Left ventricle myocardium superior (tissue), 1 donor: ENCODE data around the gene SBNO1. TPM values are rescaled to one million over a fixed set of nuclear protein-coding genes. Genes with fewer than 3 reads are reported as not detected.
A peak's percentile ranks its signal among the peaks of the same experiment; 100 is the strongest.
"Not testable (repeated sequence)": the region's sequence is repeated elsewhere in the genome, so short reads cannot be mapped to it uniquely, and the experiment has no call there.

Source experiments
- ATAC-seq: fragments of 200-7000 bp; cut with Tn5 transposase; one replicate; pipeline ENCODE4 v1.9.1; 2020; ENCODE audit warnings: mild to moderate bottlenecking, moderate library complexity
- DNase-seq: peaks from one replicate; pipeline ENCODE4 v3.0.0-alpha.2; 2020
- intact Hi-C: fragments of 100-400 bp; cut with micrococcal nuclease; formaldehyde crosslinking; loops from one replicate; pipeline ENCODE4 v1.11.0; 2022
- long read RNA-seq: library from polyadenylated mRNA; unstranded; transcript quantifications from one replicate; pipeline ENCODE4 v2.0.0, GENCODE V29; 2021
- total RNA-seq: library from RNA; stranded (reverse); fragmentation: NEBNext Ultra II Directional; extraction: Animal tissue kit (Norgen Biotek cat#: 25700); gene quantifications from one replicate; pipeline ENCODE4 v1.2.1, GENCODE V29; 2021
- donor health status: DM: no; HTN: yes; CAD: no; lungs with severe emphysema.

The SBNO1 gene
- total RNA-seq, result 29.4 TPM
- long read RNA-seq, full-length matches to known transcripts, result 1 of 61 reads
- long read RNA-seq, partial matches to known transcripts, result 46 of 61 reads
- long read RNA-seq, other reads (novel, unspliced or antisense), result 14 of 61 reads

DNA sequence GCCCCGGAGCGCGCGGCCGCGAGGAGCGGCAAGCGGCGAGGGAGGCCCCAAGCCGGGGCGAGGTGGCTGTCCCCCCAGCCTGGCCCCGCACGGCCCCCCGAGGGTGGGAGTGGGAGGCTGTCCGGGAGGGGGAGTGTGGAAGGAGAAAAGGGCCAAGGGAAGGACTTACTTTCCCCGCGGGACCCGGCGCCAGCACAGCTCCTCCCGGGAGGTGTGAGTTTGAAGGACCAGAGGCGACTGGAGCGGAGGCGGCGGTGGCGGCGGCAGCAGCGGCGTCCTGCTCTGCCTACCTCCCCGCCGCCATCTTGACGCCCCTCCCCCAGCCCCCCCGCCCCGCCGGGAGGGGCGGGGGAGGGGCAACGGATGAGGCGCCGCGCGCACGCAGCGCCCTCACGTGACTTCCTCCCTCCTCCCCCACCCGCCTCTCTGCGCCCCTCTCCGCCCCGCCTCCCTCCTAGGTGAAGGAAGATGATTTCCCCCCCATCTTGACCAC, at the start of gene SBNO1:
Gene SBNO1 (minus strand): TSS at position 316 of the 493 bp plus-strand sequence. CDS start 14,406 bp downstream, outside the sequence.
- ATAC-seq, result peak; percentile 88
- intact Hi-C loops, result no loop called here
- peak; percentile 93 for DNase-seq

DNA sequence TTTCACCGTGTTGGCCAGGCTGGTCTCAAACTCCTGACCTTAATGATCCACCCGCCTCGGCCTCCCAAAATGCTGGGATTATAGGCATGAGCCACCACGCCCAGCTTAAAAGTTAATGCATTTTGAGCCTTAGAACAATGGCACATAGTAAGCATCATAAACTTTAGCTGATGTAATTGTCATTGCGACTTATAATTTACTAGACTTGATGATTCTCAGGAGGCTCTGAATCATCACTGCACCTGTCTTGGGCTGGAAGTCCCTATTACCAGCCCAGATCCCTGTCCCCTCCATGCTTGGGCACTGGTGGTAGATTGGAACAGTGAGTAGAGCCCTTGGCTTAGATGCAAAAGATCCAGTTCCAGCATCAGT, 45.4 kb upstream of the SBNO1 start:
- intact Hi-C loops, result no loop called here
- DNase-seq (no peak), ATAC-seq (no peak)

DNA sequence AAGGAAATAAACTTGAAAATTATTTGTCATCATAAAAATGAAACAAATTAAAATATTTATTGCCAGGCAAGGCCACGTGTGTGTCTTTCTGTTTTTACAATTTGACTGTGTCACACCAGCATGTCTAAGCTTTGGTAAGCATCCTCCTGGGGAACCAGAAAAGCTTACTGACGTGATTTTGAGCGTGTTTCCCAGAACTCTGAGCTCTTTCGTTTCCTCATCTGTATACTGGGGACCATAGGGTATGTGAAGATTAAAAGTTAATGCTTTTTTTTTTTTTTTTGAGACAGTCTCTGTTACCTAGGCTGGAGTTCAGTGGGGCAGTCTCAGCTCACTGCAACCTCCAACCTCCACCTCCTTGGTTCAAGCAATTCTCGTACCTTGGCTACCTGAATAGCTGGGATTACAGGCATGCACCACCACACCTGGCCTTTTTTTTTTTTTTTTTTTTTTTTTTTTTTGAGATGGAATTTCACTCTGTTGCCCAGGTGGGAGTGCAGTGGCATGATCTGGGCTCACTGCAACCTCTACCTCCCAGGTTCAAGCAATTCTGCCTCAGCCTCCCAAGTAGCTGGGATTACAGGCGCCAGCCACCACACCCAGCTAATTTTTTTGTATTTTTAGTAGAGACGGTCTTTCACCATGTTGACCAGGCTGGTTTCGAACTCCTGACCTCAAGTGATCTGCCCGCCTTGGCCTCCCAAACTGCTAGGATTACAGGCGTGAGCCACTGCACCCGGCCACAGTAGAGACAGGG, 44.8 kb upstream of the SBNO1 start:
- DNase-seq, ATAC-seq, intact Hi-C loops: not testable (repeated sequence)

DNA sequence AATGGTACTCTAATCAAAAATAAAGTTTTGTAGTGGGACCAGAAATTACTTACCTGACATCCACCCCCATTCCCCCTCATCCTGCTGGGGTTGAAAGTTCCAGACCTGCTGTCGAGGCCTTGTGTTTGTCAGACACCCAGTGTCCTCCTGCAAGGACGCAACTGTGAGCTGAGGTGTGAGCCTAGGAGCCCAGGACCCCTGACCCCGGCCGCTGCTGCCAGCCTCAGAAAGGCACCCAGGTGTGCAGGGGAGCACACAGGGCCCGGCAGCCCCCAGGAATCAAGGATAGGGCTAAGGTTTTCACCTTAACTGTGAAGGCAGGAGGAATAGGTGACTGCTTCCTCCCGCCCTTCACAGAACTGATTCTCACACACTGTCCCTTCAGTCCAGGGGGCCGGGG, 44.0 kb upstream of the SBNO1 start:
- intact Hi-C loops, ATAC-seq, DNase-seq: not testable (repeated sequence)

DNA sequence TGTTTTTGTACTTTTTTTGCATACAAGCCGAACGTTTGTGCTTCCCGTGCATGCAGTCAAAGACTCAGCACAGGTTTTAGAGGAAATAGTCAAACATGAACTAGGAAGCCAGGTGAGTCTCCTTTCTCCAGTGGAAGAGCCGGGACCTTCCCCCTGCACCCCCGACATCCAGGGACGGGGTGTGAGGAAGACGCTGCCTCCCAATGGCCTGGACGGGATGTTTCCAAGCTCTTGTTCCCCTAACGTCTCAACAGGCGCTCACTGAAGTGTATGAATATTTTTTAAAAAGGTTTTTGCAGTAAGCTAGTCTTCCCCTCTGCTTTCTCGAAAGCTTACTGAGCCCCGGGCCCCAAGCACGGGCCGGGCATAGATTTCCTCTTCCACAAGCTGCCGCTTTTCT, 43.3 kb upstream of the SBNO1 start:
- ATAC-seq, intact Hi-C loops, DNase-seq: not testable (repeated sequence)

DNA sequence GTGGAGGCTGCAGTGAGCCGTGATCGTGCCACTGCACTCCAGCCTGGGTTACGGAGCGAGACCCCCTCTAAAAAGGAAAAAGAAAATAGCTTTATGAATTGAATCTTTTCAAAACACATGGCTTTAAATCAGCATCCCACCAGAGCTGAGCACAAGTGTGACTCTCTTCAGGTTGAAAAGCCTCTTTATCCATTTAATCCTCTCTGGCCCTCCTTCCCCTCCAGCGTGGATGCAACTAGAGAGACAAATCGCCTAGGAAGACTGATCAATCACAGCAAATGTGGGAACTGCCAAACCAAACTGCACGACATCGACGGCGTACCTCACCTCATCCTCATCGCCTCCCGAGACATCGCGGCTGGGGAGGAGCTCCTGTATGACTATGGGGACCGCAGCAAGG, 42.6 kb upstream of the SBNO1 start:
- DNase-seq, intact Hi-C loops, ATAC-seq: not testable (repeated sequence)

DNA sequence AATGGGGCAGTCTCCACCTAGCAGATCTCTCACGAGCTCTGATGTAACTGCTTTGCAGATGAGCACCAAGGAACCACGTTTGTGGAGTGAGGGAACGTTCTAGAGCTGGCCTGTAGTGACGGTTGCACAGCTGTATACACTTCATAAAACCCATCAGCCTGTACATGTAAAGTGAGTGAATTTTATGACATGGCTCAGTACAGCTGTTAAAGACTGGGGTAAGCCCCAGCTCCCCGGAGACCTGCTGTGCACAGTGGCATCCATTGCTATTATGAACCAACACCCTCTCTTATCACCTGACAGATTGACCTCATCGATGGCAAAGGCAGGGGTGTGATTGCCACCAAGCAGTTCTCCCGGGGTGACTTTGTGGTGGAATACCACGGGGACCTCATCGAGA, 39.9 kb upstream of the SBNO1 start:
- ATAC-seq (no peak), DNase-seq (no peak)
- intact Hi-C loops, result no loop called here

DNA sequence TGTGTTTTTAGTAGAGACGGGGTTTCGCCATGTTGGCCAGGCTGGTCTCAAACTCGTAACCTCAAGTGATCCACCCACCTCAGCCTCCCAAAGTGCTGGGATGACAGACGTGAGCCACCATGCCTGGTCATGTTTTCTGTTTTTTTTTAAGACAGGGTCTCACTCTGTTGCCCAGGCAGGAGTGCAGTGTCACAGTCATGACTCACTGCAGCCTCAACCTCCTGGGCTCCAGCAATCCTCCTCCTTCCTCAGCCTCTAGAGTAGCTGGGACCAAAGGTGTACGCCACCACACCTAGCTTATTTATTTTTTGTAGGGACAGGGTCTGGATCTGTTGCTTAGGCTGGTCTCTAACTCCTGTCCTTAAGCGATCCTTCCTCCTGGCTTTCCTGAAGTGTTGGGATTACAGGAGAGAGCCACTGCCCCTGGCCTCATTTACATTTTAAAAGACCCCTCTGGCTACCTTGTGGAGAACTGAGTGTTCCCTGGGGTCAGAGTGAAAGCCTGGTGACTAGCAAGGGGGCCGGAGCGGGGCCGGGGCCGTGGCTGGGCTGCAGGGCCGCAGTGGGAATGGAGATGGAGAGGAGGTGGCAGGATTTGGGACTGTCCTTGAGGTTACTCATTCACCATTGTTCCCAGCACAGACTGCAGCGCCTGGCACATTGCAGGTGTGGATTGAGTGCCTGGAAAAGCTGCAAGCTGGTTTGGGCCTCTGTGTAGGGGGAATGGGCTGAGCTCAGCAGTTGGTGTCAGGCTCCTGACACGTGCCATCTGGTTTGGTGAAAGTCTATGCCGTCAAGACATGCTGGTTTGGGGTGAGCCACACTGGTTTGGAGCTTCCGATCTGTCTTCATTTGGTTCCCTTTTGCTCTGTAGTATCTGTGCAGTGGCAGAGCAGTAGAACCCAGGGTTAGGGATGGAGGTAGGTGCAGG, 37.4 kb upstream of the SBNO1 start:
- ATAC-seq (no peak), DNase-seq (no peak)
- intact Hi-C loops, result no loop called here

DNA sequence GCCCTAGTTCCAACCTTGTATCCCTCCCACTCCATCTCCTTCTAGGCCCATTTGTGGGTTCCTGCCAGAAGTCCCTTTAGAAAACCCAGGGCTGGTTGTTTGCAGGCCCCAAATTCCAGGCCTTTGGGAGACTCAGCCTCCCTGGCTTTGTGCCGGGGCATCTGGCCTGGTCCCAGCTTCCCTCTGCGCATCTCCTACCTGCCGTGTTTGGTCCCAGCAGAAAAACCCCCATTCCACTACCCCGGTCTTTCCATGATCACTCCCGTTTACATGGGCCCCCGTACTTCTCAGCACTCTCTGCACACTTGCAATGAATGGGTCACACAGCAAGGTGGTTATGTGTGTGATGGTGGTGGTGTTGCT, 34.6 kb upstream of the SBNO1 start:
- DNase-seq (no peak), ATAC-seq (no peak)
- intact Hi-C loops, result no loop called here

DNA sequence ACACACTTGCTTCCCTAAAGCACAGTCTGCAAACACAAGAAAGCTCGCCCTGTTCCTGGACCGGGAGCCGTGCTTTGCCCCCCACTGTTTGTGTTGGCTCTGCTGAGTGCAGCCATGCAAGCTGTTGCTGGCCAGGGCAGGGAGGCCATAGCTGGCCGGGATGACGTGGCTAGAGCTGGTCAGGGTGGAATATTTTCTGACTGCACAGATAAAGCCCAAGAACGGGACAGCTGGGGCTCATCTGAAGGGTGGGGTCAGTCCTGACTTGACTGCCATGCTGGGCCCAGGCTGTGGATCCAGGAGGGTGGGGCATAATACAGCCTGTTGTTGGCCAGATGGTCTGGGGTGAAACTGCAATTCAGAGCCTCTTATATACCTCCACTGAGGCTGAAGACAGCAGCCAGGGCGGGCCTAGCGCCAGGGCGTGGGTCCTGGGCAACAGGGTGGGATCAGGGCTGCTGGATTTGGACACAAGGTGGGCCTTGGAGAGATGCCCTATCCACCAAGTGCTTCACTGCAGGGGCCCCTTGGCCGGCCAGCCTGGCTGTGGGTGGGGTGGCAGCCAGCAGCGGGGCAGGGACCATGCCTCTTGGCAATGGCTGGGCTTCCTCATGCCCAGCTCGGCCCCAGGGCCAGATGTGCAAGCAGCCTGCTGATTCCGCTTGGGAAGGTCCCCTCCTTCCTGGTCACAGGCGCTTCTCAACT, 34.1 kb upstream of the SBNO1 start:
- intact Hi-C loops, result no loop called here
- ATAC-seq (peak; percentile 86), DNase-seq (peak; percentile 73)

DNA sequence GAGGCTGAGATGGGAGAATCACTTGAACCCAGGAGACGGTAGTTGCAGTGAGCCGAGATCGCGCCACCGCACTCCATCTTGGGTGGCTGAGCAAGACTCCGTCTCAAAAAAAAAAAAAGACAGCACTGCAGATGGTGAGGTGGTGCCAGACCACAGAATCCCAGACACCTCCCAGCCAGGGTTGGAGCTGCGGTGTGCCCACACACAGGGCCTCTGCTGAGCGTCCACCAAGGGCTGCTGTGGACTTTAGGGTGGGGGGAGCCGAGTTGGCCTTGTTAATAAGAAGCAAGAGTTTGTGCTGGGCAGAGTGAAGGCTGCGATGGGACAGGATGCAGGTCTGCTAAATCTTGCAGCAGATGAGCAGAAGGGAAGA, 33.5 kb upstream of the SBNO1 start:
- no peak for DNase-seq
- intact Hi-C loops, result no loop called here
- ATAC-seq, result no peak

DNA sequence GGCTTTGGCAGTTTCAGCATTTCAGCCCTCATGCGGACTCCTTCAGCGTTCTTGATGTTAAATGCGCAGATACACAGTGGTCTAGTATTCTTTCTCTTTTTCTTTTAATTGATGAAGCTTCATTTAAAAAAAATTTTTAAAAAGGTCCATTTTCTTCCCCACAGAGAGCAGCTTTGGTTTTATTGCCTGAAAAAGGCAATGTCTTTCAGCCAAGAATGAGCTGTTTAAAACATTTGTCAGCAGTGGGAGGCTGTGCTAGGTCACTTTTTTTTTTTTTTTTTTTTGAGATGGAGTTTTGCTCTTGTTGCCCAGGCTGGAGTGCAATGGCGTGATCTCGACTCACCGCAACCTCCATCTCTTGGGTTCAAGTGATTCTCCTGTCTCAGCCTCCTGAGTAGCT, 32.8 kb upstream of the SBNO1 start:
- no peak for DNase-seq
- ATAC-seq, result no peak
- intact Hi-C loops, result no loop called here

DNA sequence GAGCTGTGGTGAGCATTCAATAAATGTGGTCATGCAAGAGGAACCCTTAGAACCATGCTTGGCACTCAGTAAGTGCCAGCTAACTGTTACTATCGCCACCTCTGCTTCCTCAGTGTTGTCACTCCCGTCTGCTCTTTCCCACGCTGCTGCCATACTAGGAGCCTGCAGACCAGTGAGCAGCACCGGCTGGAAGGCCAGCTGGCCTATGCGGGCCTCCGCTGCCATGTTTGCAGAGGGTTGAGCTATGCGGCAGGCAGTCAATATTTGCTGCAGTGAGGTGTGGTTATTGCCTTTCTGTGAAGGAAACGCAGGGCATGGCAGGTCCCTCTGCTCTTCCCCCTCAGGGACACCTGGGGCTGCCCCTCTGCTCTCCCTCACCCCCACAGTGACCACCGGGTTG, 32.3 kb upstream of the SBNO1 start:
- DNase-seq (no peak), ATAC-seq (no peak)
- intact Hi-C loops, result no loop called here

DNA sequence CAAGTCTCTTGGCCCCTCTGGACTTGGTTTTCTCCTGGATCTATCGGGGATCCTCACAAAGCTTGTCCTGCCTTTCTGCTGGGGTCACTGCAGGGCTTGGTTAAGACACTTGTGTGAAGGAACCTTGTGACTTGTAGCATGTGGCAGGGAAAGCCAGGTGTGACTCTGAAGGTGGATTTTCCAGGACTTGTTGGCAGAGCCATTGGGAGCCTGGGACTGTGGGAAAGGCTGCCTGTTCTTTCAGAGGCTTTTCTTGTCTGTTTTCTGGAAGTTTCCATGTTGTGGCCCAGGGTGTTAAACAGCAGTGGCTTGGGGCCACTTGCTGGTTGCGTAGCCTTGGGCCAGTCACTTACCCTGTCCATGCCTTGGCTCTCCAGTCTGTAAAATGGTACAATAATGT, 31.9 kb upstream of the SBNO1 start:
- intact Hi-C loops, result no loop called here
- no peak for DNase-seq
- no peak for ATAC-seq

DNA sequence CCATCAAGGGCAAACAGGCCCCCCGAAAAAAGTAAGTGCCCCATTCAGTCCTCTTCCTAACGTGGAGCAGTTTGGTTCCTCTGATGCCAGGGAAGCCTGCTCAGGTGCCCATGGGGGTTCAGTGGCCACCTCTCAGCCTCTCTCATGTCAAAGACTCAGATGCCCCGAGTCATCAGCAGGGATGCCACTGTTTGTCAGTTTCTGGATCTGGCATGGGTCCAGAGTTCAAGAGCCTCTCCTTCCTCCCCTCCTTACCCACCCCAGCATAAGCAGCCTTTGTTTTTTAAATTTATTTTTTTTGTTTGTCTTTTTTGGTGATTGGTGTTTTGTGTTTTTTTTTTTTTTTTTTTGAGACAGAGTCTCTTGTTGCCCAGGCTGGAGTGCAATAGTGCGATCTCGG, 30.6 kb upstream of the SBNO1 start:
- DNase-seq (no peak), ATAC-seq (no peak)
- intact Hi-C loops, result no loop called here

DNA sequence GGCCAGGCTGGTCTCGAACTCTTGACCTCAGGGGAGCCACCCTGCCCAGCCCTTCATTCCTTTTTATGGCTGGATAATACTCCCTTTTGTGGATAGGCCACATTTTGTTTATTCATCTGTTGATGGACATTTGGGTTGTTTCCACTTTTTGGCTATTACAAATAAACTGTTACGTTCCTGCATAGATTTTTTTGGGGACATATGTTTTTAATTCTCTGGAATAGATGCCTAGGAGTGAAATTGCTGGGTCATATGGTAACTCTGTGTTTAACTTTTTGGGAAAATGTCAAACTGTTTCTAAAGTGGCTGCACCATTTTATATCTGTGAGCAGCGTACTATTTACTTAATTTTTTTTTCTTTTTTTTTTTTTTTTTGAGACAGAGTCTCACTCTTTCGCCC, 29.1 kb upstream of the SBNO1 start:
- ATAC-seq (no peak), DNase-seq (no peak)
- intact Hi-C loops, result no loop called here

DNA sequence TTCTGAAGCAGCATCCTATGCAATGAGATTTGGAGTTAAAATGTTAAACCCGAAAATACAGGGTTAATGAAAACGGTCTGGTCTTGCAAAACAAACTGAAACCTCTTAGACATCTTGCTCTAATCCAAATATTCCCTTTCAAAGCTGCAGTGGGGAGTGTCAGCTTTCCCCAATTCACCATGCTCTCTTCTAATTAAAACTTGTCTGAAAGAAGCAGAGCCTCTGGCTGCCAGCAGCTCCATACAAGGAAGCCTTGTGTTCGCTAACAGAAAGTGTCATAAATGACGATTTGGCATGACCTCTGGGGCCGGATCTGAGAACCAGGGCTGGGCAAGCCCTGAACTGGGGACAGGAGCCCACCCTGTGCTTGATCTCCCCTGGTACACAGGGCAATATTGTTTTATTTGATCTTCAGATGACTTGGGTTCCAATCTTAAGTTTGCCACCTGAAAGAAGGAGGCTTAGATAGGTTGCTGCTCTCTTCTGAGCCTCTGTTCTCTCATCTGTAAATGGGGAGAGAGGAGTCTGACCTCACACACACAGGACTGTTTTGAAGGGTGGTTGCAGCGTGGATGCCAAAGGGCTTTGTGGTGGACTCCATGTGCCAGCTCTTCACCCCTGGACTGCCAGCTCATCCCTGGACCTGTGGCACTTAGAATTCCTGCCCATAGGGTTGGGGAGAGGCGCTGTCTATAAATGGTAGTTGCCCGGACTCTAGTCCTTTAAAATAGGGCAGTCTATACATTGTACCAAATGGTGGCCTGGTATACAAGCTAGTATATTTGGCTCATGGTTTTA, 27.1 kb upstream of the SBNO1 start:
- no peak for DNase-seq
- ATAC-seq, result no peak
- intact Hi-C loops, result no loop called here

DNA sequence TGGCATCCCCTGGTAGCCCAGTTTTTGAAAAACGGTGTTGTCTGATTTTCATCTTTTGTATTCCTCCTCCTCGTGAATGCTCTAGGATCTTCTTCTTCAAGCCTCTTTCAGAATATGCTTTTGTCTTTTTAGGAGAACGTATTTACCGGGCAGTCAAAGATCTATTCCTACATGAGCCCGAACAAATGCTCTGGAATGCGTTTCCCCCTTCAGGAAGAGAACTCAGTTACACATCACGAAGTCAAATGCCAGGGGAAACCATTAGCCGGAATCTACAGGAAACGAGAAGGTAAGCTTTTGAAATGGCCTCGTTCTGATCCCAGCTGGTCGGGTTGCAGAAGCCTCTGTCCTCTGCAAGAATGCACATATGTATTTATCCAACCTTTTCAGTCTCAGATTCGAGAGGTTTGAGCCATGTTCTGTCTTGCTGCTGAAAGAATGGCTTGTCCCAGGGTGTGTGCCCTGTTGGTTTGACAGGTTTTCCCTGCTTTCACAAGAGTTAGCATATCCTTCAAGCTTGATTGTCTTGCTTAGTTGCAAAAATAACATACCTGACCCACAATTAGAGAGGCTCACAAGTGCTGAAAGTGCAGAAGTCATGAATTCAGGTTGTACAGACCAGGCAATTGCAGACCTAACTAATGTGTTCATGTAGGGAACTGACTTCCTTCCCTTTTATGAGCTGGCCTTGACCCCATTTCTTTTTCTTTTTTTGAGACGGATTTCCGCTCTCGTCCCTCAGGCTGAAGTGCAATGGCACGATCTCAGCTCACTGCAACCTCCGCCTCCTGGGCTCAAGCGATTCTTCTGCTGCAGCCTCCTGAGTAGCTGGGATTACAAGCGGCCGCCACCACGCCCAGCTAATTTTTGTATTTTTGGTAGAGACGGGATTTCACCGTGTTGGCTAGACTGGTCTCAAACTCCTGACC, 26.1 kb upstream of the SBNO1 start:
- no peak for DNase-seq
- no peak for ATAC-seq
- intact Hi-C loops, result no loop called here
